ENCODE data around the gene P2RX4. TPM values are rescaled to one million over a fixed set of nuclear protein-coding genes. Genes with fewer than 3 reads are reported as not detected.

The P2RX4 gene
- total and polyA plus RNA-seq, 2 of the 8 experiments (the other 6 are each of a cell fraction or from before 2014, with no cell fraction given): 9.5 to 12.2 TPM

GRCh38 chr12:121202407-121203355 is 7.2 kb upstream of the P2RX4 start:
- no peak overlapping the region for H4K91ac ChIP-seq (replicated peaks; ENCODE audit: insufficient read length, low read length)
- no peaks in the 10 kb centered on the region for H3K23me2 ChIP-seq (ENCODE audit: low read depth, low read length)
- ChIA-PET POLR2A (ENCODE audit: partially characterized antibody) (no interaction called here), CTCF (ENCODE audit: partially characterized antibody) (interaction anchor here (0.5 to 1.6 kb wide), 5 partner anchors 9 to 838 kb away, joined by 3 read pairs; partner anchors contain the start of gene HNF1A)
- H3K18ac ChIP-seq (ENCODE audit: extremely low read depth, low read length): no peak overlapping the region
- no peak overlapping the region for H3K4me3 ChIP-seq (ENCODE audit: extremely low read depth in 1 of 4, insufficient read depth in 2 of 4, low read depth in 3 of 4, low read length in 4 of 4)
- H3K9me3 ChIP-seq (ENCODE audit: insufficient read depth in 2 of 2, low read depth in 1 of 2, low read length in 1 of 2): no peaks in the 10 kb centered on the region
- no peak overlapping the region for H3K14ac ChIP-seq (ENCODE audit: insufficient read length)
- no peak overlapping the region for H3K4me2 ChIP-seq (ENCODE audit: insufficient read depth in 1 of 2, low read depth in 2 of 2, low read length in 2 of 2)
- H3K9ac ChIP-seq (replicated peaks in 1 of 4; ENCODE audit: extremely low read depth in 1 of 4, low read depth in 3 of 4, low read length in 3 of 4): no peak overlapping the region
- H3K56ac ChIP-seq (replicated peaks; ENCODE audit: insufficient read length, low read depth, low read length): no peak overlapping the region
- H3K4me1 ChIP-seq (replicated peaks in 1 of 4; ENCODE audit: control insufficient read depth in 3 of 4, insufficient read depth in 4 of 4, low read length in 3 of 4): no peaks in the 10 kb centered on the region
- H4K8ac ChIP-seq (ENCODE audit: extremely low read depth, insufficient read depth, low read length): no peak overlapping the region
- no peaks in the 10 kb centered on the region for H3K36me3 ChIP-seq (ENCODE audit: control insufficient read depth in 2 of 4, insufficient read depth in 4 of 4, low read length in 3 of 4)
- no peak overlapping the region for H3K27ac ChIP-seq (ENCODE audit: low read depth, low read length)
- H2BK20ac ChIP-seq (ENCODE audit: low read length): no peak overlapping the region
- H4K5ac ChIP-seq (ENCODE audit: insufficient read length, low read depth, low read length): no peak overlapping the region
- no peak overlapping the region for H3K23ac ChIP-seq (ENCODE audit: insufficient read length)
- H4K20me1 ChIP-seq (replicated peaks in 1 of 2; ENCODE audit: control insufficient read depth in 1 of 2, insufficient read depth in 2 of 2, low read length in 2 of 2): no peaks in the 10 kb centered on the region
- DNase-seq (ENCODE audit: low read depth in 1 of 2, low spot score in 2 of 2): no peak
- H3K79me1 ChIP-seq (ENCODE audit: low read depth, low read length): no peaks in the 10 kb centered on the region
- no peak overlapping the region for H3K4ac ChIP-seq (replicated peaks; ENCODE audit: insufficient read length, low read depth, low read length)
- no peak overlapping the region for H2BK12ac ChIP-seq (ENCODE audit: low read depth, low read length)
- H2BK15ac ChIP-seq (ENCODE audit: low read length): no peak overlapping the region
- H3K27me3 ChIP-seq (replicated peaks in 1 of 4; ENCODE audit: control insufficient read depth in 3 of 4, extremely low read depth in 1 of 4, insufficient read depth in 3 of 4, low read length in 3 of 4): no peaks in the 10 kb centered on the region
- H2AK5ac ChIP-seq (ENCODE audit: low read depth, low read length): no peak overlapping the region
- no peak overlapping the region for H2BK5ac ChIP-seq (ENCODE audit: low read depth, low read length)
- H2BK120ac ChIP-seq (replicated peaks; ENCODE audit: low read depth, low read length): no peak overlapping the region
- 89% methylated on average over 14 of the region's 14 CpGs; no CpG with 5 or more reads in 1 of the 2 experiments for WGBS, 2 experiments (ENCODE audit: extremely low coverage in 1 of 2, insufficient coverage in 1 of 2, insufficient read length in 1 of 2, insufficient replicate concordance in 2 of 2, low coverage in 1 of 2, low lambda C conversion rate in 2 of 2, missing lambda C conversion rate in 1 of 2)
- H3K79me2 ChIP-seq (ENCODE audit: control insufficient read depth in 1 of 2, insufficient read depth in 2 of 2, low read length in 2 of 2): no peaks in the 10 kb centered on the region
- FAIRE-seq: no peak
- no peak overlapping the region for H2AFZ ChIP-seq (ENCODE audit: low read length)
- no peak for TF ChIP-seq JUN (IDR thresholded peaks at IDR 0.05; ENCODE audit: low read depth, low read length)
